Raji (cell line): ENCODE measurements around the gene TM9SF4.
A peak's percentile ranks its signal among the peaks of the same experiment; 100 is the strongest.

Source experiments
- POLR2A ChIP-seq: IDR thresholded peaks from 2 replicates; pipeline ENCODE4 v1.6.1; 2011; ENCODE audit warnings: low read depth, low read length, control low read depth; ENCODE audit not compliant: insufficient read depth

The TM9SF4 gene

GRCh38 chr20:32204205-32205109, 94.9 kb downstream of the TM9SF4 start:
- TF ChIP-seq POLR2A = no peak

DNA sequence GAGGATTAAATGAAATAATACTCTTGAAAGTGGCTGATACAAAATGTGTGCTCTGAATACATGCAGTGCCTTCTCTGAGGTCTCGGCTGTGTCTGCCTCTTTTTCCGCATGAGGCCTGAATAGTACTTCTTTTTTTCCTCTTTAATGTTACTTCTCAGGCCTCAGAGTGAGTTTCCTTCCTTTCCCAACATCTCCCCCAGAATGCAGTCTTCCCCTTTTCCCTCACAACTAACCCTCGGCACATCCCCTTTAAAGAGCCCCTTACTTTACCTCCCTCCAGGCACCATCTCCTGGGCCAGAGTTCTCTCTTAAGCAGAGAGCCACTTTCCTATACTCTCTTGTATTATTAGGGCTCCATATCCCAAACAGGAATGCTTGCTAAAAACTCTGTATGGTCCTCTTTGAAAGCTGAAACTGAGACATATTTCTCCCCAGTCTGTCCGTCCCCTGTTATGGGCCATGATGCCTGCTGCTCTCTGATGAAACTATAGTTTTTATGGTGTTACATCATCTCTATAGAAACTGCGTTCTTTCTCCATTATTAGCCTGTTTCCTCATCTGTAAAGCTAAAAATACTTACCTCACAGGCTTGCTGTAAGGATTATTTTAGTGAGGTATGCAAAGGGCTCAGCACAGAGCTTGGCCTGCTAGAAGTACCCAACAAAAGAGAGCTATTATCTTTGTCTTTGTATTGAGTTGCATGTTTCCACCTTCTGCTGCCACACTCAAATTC, 95.8 kb downstream of the TM9SF4 start:
- TF ChIP-seq POLR2A = no peak

DNA sequence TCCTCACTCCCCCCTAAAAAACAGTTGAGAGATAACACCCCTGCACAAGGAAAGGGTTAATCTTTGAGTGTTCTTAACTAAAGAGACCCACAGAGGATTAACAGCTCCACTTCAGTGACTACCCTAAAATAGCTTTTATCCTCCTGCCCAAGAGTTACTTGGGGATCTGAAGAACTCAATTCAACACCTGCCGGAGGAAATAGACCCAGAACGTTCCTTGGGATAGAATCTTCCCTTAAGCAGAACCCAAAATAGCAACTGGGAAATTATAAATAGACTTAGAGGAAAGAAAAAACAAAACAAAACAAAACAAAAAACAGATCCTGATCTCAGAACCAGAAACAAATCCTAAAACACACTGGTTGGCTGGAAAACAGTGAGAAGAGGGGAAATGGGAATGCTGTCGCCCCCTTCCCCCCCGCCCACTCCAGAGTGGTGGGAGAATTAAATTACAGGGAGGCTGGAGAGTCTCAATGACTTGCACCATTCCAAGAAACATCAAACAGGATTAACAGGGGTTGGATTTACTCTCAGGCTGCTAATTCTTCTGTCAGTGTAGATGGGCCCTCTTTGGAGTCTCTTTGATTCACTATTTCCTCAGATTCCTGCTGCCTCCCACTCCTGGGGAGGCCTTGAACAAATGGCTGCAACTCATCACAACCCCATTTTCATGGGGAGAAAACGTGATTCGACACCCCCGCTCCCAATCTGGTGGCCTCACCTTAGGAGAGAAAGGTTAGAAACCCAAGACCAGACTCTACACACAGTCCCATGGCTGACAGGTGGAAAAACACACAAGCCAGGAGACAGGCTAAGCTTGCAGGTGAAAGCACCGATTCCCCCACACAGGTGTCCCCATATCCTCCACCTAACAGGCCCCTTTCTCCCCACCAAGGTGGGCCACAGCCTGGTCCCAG, 96.6 kb downstream of the TM9SF4 start:
- TF ChIP-seq POLR2A = no peak

GRCh38 chr20:32206760-32207625, 97.5 kb downstream of the TM9SF4 start:
- no peak for TF ChIP-seq POLR2A

GRCh38 chr20:32207626-32208498, 98.3 kb downstream of the TM9SF4 start, which contains the start of the genes PLAGL2 and POFUT1:
Gene PLAGL2, minus strand, starts transcription at chr20:32207743. Its CDS starts 5,565 bp downstream, at chr20:32202178.
Gene POFUT1, plus strand, starts transcription at chr20:32207880. Its CDS starts 62 bp downstream, at chr20:32207942.
- TF ChIP-seq POLR2A = peak; percentile 95

GRCh38 chr20:32208499-32209154, 99.1 kb downstream of the TM9SF4 start:
- TF ChIP-seq POLR2A = no peak

GRCh38 chr20:32209850-32210605, 100.5 kb downstream of the TM9SF4 start:
- 0 out of 2 replicates have a peak, but pooled peaks have one; percentile 15 for TF ChIP-seq POLR2A

- TF ChIP-seq POLR2A = no peak
Measured at GRCh38 chr20:32213870-32214269, 104.4 kb downstream of the TM9SF4 start.

- no peak for TF ChIP-seq POLR2A
Measured at GRCh38 chr20:32215147-32215546, 105.6 kb downstream of the TM9SF4 start.

GRCh38 chr20:32215729-32216128, 106.2 kb downstream of the TM9SF4 start:
- no peak for TF ChIP-seq POLR2A
